Measurements from ENCODE around the gene LRRC8B. TPM values are rescaled to one million over a fixed set of nuclear protein-coding genes. Genes with fewer than 3 reads are reported as not detected.

The LRRC8B gene
- total and polyA plus RNA-seq, 9 of the 15 experiments (the other 6 are each of a cell fraction or from before 2014, with no cell fraction given): 4.3 to 43.7 (median 14.4) TPM

GRCh38 chr1:89524369-89525168 is at the start of gene LRRC8B (continued):
- TF ChIP-seq SETDB1 (IDR thresholded peaks at IDR 0.05; ENCODE audit: low read length): no peak
- peak; percentile 12; the same call in 1 of the 2 replicates for TF ChIP-seq ZNF124 (CRISPR knock-in tag; IDR thresholded peaks at IDR 0.05)
- TF ChIP-seq CHD2 (IDR thresholded peaks at IDR 0.05; ENCODE audit: low read depth, low read length): peak; percentile 38; the same call in 1 of the 2 replicates
- TF ChIP-seq, protein P1, sequence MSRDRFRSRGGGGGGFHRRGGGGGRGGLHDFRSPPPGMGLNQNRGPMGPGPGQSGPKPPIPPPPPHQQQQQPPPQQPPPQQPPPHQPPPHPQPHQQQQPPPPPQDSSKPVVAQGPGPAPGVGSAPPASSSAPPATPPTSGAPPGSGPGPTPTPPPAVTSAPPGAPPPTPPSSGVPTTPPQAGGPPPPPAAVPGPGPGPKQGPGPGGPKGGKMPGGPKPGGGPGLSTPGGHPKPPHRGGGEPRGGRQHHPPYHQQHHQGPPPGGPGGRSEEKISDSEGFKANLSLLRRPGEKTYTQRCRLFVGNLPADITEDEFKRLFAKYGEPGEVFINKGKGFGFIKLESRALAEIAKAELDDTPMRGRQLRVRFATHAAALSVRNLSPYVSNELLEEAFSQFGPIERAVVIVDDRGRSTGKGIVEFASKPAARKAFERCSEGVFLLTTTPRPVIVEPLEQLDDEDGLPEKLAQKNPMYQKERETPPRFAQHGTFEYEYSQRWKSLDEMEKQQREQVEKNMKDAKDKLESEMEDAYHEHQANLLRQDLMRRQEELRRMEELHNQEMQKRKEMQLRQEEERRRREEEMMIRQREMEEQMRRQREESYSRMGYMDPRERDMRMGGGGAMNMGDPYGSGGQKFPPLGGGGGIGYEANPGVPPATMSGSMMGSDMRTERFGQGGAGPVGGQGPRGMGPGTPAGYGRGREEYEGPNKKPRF (IDR thresholded peaks at IDR 0.05; ENCODE audit: low read depth, low read length): no peak
- peak; percentile 90; the same call in 1 of the 2 replicates for TF ChIP-seq PHF8 (IDR thresholded peaks at IDR 0.05; ENCODE audit: borderline replicate concordance, low read length)
- no peak; the same call in none of the 2 replicates for TF ChIP-seq SMAD4 (CRISPR knock-in tag; conservative IDR thresholded peaks at IDR 0.05)
- TF ChIP-seq SP2 (IDR thresholded peaks at IDR 0.05; ENCODE audit: extremely low read depth, low read depth, low read length, poor library complexity, severe bottlenecking): no peak
- TF ChIP-seq, protein P2, sequence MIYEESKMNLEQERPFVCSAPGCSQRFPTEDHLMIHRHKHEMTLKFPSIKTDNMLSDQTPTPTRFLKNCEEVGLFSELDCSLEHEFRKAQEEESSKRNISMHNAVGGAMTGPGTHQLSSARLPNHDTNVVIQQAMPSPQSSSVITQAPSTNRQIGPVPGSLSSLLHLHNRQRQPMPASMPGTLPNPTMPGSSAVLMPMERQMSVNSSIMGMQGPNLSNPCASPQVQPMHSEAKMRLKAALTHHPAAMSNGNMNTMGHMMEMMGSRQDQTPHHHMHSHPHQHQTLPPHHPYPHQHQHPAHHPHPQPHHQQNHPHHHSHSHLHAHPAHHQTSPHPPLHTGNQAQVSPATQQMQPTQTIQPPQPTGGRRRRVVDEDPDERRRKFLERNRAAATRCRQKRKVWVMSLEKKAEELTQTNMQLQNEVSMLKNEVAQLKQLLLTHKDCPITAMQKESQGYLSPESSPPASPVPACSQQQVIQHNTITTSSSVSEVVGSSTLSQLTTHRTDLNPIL (CRISPR knock-in tag; IDR thresholded peaks at IDR 0.05): no peak
- TF ChIP-seq MBD1 (CRISPR knock-in tag; IDR thresholded peaks at IDR 0.05): no peak
- no peak for TF ChIP-seq HDAC3 (IDR thresholded peaks at IDR 0.05; ENCODE audit: borderline replicate concordance, partially characterized antibody)
- no peak for TF ChIP-seq ZNF175 (CRISPR knock-in tag; IDR thresholded peaks at IDR 0.05; ENCODE audit: low read depth)
- no peak; the same call in 1 of the 2 replicates for TF ChIP-seq ZNF12 (CRISPR knock-in tag; IDR thresholded peaks at IDR 0.05)
- no peak for TF ChIP-seq NUFIP1 (IDR thresholded peaks at IDR 0.05; ENCODE audit: partially characterized antibody)
